Myocyte (in vitro differentiated cells): ENCODE data around the gene STAC. TPM values are rescaled to one million over a fixed set of nuclear protein-coding genes. Genes with fewer than 3 reads are reported as not detected.
"Not testable (repeated sequence)": the region's sequence is repeated elsewhere in the genome, so short reads cannot be mapped to it uniquely, and the experiment has no call there.

Experiments
- DNase-seq: peaks from one replicate; pipeline ENCODE4 v3.0.0-alpha.2; 2012; ENCODE audit warnings: low read depth
- total RNA-seq: library from RNA; depleted of rRNA; stranded (reverse); fragments of >200 nt; gene quantifications from 2 replicates; pipeline ENCODE4 v1.2.3, GENCODE V29; 2014

Gene STAC
- total RNA-seq, 1 donor from 2014 or later = 0.32 TPM

GRCh38 chr3:36416599-36416998 is 36.3 kb downstream of the STAC start:
- peak; percentile 5 for DNase-seq

GRCh38 chr3:36417237-36417636 is 36.9 kb downstream of the STAC start:
- no peak for DNase-seq

GRCh38 chr3:36418296-36418695 is 38.0 kb downstream of the STAC start:
- no peak for DNase-seq

- DNase-seq = no peak
These were observed 48.1 kb downstream of the STAC start for GRCh38 chr3:36428445-36428844.

- DNase-seq = no peak
These were observed 49.7 kb downstream of the STAC start for GRCh38 chr3:36429986-36430485.

- peak; percentile 49 for DNase-seq
These were observed 53.2 kb downstream of the STAC start for GRCh38 chr3:36433511-36433910.

- no peak for DNase-seq
These were observed 54.6 kb downstream of the STAC start for GRCh38 chr3:36434687-36435426.

- DNase-seq = no peak
These were observed 62.9 kb downstream of the STAC start for GRCh38 chr3:36443028-36443686.

GRCh38 chr3:36444909-36445308 is 64.6 kb downstream of the STAC start:
- peak; percentile 6 for DNase-seq

GRCh38 chr3:36446276-36446675 is 66.0 kb downstream of the STAC start:
- DNase-seq = no peak

GRCh38 chr3:36447061-36447460 is 66.8 kb downstream of the STAC start:
- DNase-seq = no peak

GRCh38 chr3:36451816-36452215 is 71.5 kb downstream of the STAC start:
- no peak for DNase-seq

GRCh38 chr3:36453213-36453612 is 72.9 kb downstream of the STAC start:
- DNase-seq = not testable (repeated sequence)

- not testable (repeated sequence) for DNase-seq
These were observed 73.6 kb downstream of the STAC start for GRCh38 chr3:36453896-36454295.

GRCh38 chr3:36455406-36455805 is 75.1 kb downstream of the STAC start:
- DNase-seq = no peak

GRCh38 chr3:36456784-36457183 is 76.5 kb downstream of the STAC start:
- DNase-seq = no peak

GRCh38 chr3:36457667-36458066 is 77.4 kb downstream of the STAC start:
- no peak for DNase-seq

- no peak for DNase-seq
These were observed 78.9 kb downstream of the STAC start for GRCh38 chr3:36459177-36459576.

- no peak for DNase-seq
These were observed 81.3 kb downstream of the STAC start for GRCh38 chr3:36461597-36461996.

- not testable (repeated sequence) for DNase-seq
These were observed 91.7 kb downstream of the STAC start for GRCh38 chr3:36472045-36472444.

GRCh38 chr3:36475558-36475957 is 95.3 kb downstream of the STAC start:
- DNase-seq = no peak

- no peak for DNase-seq
These were observed 96.1 kb downstream of the STAC start for GRCh38 chr3:36476286-36476942.
